Trophoblast cell (in vitro differentiated cells and primary cell): ENCODE measurements around the gene RAPGEF2.

Experiments
- DNase-seq, 2 donors: peaks; one replicate each; pipeline ENCODE4 v3.0.0-alpha.2; 2016
- H2AFZ ChIP-seq: 2 replicates; pipeline ENCODE4 v1.6.1; 2013; ENCODE audit warnings: low read length, moderate library complexity, mild to moderate bottlenecking; ENCODE audit not compliant: insufficient read depth, poor library complexity
- H2AK5ac ChIP-seq: 2 replicates; pipeline ENCODE4 v1.6.1; 2013; ENCODE audit warnings: mild to moderate bottlenecking, low read length
- H2BK120ac ChIP-seq: 2 replicates; pipeline ENCODE4 v1.6.1; 2013; ENCODE audit warnings: low read length, mild to moderate bottlenecking, moderate library complexity; ENCODE audit not compliant: insufficient read depth, poor library complexity
- H2BK12ac ChIP-seq: 2 replicates; pipeline ENCODE4 v1.6.1; 2013; ENCODE audit warnings: mild to moderate bottlenecking, low read length, moderate library complexity
- H2BK5ac ChIP-seq: 2 replicates; pipeline ENCODE4 v1.6.1; 2013; ENCODE audit warnings: low read length, low read depth, moderate library complexity, mild to moderate bottlenecking; ENCODE audit not compliant: poor library complexity
- H3K14ac ChIP-seq: 2 replicates; pipeline ENCODE4 v1.6.1; 2013; ENCODE audit warnings: mild to moderate bottlenecking, low read length
- H3K18ac ChIP-seq: 2 replicates; pipeline ENCODE4 v1.6.1; 2013; ENCODE audit warnings: mild to moderate bottlenecking, low read length
- H3K23ac ChIP-seq: 2 replicates; pipeline ENCODE4 v1.6.1; 2013; ENCODE audit warnings: low read length
- H3K27ac ChIP-seq: 2 replicates; pipeline ENCODE4 v1.5.1; 2013; ENCODE audit warnings: low read depth, mild to moderate bottlenecking, inconsistent platforms, low read length, moderate library complexity
- H3K27me3 ChIP-seq: 2 replicates; pipeline ENCODE4 v1.6.1; 2013; ENCODE audit warnings: inconsistent platforms, mild to moderate bottlenecking, low read length, moderate library complexity; ENCODE audit not compliant: insufficient read depth
- H3K36me3 ChIP-seq, 2 experiments: 1 replicate in 1 of 2; 2 replicates in 1 of 2; pipeline ENCODE4 v1.6.1; 2013; ENCODE audit warnings: low read length in 2 of 2, mild to moderate bottlenecking in 2 of 2, moderate library complexity in 1 of 2; ENCODE audit not compliant: insufficient read depth in 2 of 2, control insufficient read depth in 1 of 2
- H3K4ac ChIP-seq: 2 replicates; pipeline ENCODE4 v1.6.1; 2013; ENCODE audit warnings: low read depth, mild to moderate bottlenecking, low read length, moderate library complexity
- H3K4me1 ChIP-seq, 2 experiments: 1 replicate in 1 of 2; 2 replicates in 1 of 2; pipeline ENCODE4 v1.6.1; 2013; ENCODE audit warnings: low read length in 2 of 2, mild to moderate bottlenecking in 2 of 2, moderate library complexity in 1 of 2; ENCODE audit not compliant: insufficient read depth in 2 of 2, control insufficient read depth in 1 of 2
- H3K4me2 ChIP-seq: 2 replicates; pipeline ENCODE4 v1.6.1; 2013; ENCODE audit warnings: inconsistent platforms, mild to moderate bottlenecking, low read length, moderate library complexity
- H3K4me3 ChIP-seq: 2 replicates; pipeline ENCODE4 v1.5.1; 2013; ENCODE audit warnings: mild to moderate bottlenecking, low read depth, low read length, inconsistent platforms
- H3K79me1 ChIP-seq: one replicate; pipeline ENCODE4 v1.6.1; 2013; ENCODE audit warnings: low read length
- H3K79me2 ChIP-seq: 2 replicates; pipeline ENCODE4 v1.6.1; 2013; ENCODE audit warnings: low read length, mild to moderate bottlenecking; ENCODE audit not compliant: control insufficient read depth, insufficient read depth, poor library complexity
- H3K9ac ChIP-seq: 2 replicates; pipeline ENCODE4 v1.6.1; 2013; ENCODE audit warnings: mild to moderate bottlenecking, low read length
- H3K9me3 ChIP-seq: 2 replicates; pipeline ENCODE4 v1.6.1; 2013; ENCODE audit warnings: low read depth, mild to moderate bottlenecking, control low read depth, inconsistent platforms, low read length; ENCODE audit not compliant: insufficient read depth
- H4K12ac ChIP-seq: 2 replicates; pipeline ENCODE4 v1.6.1; 2013; ENCODE audit warnings: low read depth, mild to moderate bottlenecking, low read length, moderate library complexity
- H4K8ac ChIP-seq: 2 replicates; pipeline ENCODE4 v1.6.1; 2013; ENCODE audit warnings: low read depth, mild to moderate bottlenecking, low read length, moderate library complexity
- H4K91ac ChIP-seq: one replicate; pipeline ENCODE4 v1.6.1; 2013; ENCODE audit warnings: low read depth, mild to moderate bottlenecking, low read length, moderate library complexity
- WGBS: extraction: QIAGEN DNeasy Blood & Tissue Kit; methylation state at CpG from one replicate; pipeline ENCODE4 v1.1.7; 2013; ENCODE audit warnings: missing lambda C conversion rate; ENCODE audit not compliant: insufficient read length, insufficient coverage; ENCODE audit errors: extremely low coverage; 5-methylcytosine and 5-hydroxymethylcytosine counted together

The RAPGEF2 gene

DNA sequence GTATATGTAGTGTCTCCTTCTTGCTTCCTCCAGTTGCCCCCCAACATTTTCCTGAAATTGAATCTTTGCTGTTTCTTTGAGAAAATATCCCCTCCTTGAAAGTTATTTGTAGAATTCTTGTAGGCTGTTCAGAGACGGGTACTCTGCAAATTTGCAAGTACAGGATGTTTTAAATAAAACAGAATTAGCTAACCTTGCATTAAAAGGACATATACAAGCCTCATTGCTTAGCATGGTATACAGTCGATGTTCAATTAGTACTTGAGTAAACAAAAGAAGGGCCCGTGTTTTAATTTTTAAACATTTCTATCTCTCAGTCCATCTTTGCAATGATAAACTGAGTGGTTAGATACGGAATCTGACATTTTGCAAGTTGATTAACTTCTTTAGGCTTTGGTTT is 50.8 kb downstream of the RAPGEF2 start:
- no peak overlapping the region for H3K4ac ChIP-seq
- H3K9me3 ChIP-seq: no peaks in the 10 kb centered on the region
- H3K18ac ChIP-seq: no peak overlapping the region
- no peak overlapping the region for H4K91ac ChIP-seq
- no peak overlapping the region for H4K8ac ChIP-seq
- peaks cover 1% of the 10 kb centered on the region for H3K79me2 ChIP-seq
- H3K4me3 ChIP-seq: no peak overlapping the region
- H3K36me3 ChIP-seq: no peaks in the 10 kb centered on the region
- DNase-seq: no peak
- no peak overlapping the region for H3K9ac ChIP-seq
- H2AFZ ChIP-seq: no peak overlapping the region
- H2BK120ac ChIP-seq: no peak overlapping the region
- no peak overlapping the region for H4K12ac ChIP-seq
- no peaks in the 10 kb centered on the region for H3K79me1 ChIP-seq
- no peaks in the 10 kb centered on the region for H3K4me1 ChIP-seq
- no peak overlapping the region for H2BK5ac ChIP-seq
- no peak overlapping the region for H2BK12ac ChIP-seq
- no peak overlapping the region for H3K23ac ChIP-seq
- H3K4me2 ChIP-seq: no peak overlapping the region
- no peak overlapping the region for H3K27ac ChIP-seq
- H2AK5ac ChIP-seq: no peak overlapping the region
- WGBS: no CpG with 5 or more reads among the region's 4 CpGs
- no peak overlapping the region for H3K14ac ChIP-seq
- H3K27me3 ChIP-seq: no peaks in the 10 kb centered on the region

DNA sequence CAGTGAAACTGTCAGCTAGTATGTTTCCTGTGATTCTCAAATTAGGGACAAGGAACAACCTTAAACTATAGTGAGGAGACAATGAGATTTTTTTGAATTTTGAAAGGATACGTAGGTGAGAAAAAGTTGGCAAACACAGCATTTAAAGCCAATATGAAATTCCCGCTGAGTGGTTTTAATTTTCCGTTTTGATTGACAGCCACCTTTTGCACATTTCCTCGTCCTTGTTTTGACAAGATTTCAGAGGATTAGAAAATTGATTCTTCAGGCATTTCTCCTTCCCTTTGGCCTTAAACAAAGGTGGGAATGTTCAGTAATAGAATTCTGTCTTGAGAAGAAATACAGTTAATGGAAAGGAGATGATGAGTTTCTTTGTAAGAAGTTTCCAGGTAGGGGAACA is 52.2 kb downstream of the RAPGEF2 start:
- no peak for DNase-seq

DNA sequence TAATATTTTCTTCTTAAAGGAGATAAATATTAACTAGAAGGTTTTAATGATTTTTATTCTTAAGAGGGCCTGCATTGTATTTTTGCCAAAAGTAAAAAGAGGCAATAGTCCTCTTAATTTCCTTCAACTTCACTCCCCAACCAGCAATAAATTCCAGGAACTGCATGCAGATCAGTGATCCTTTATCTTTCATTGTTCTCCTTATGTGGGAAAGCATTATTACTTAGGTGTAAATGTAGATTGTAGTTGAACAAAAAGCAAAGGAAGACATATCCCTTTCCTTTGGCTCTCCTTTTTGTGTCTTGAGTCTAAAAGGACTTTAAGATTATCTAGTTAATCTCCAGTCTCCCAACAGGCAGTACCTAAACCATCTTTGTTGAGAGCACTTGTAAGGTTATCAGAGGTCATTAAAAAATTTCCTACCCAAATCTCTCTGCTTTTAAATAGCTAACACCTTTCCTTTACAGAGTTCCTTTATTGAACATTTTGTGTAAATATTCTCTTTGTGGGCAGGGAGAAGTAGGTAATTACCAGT is 55.3 kb downstream of the RAPGEF2 start:
- Histone ChIP-seq H2BK5ac (no peak overlapping the region), H2AFZ (no peak overlapping the region), H2AK5ac (no peak overlapping the region), H3K4me1 (no peaks in the 10 kb centered on the region), H4K91ac (no peak overlapping the region), H3K36me3 (no peaks in the 10 kb centered on the region), H4K8ac (no peak overlapping the region), H3K4me2 (no peak overlapping the region), H3K79me2 (peaks cover 2% of the 10 kb centered on the region), H3K27ac (no peak overlapping the region), H3K23ac (no peak overlapping the region), H4K12ac (no peak overlapping the region), H3K9me3 (no peaks in the 10 kb centered on the region), H3K27me3 (no peaks in the 10 kb centered on the region), H3K4me3 (no peak overlapping the region), H3K18ac (no peak overlapping the region), H2BK12ac (no peak overlapping the region), H3K9ac (no peak overlapping the region), H3K14ac (no peak overlapping the region), H3K79me1 (no peaks in the 10 kb centered on the region), H2BK120ac (no peak overlapping the region), H3K4ac (no peak overlapping the region)
- DNase-seq: no peak

More for the DNA sequence above, 52.2 kb downstream of the RAPGEF2 start:
- Histone ChIP-seq H4K91ac (no peak overlapping the region), H2BK5ac (no peak overlapping the region), H3K79me2 (peaks cover 1% of the 10 kb centered on the region), H2BK12ac (no peak overlapping the region), H4K8ac (no peak overlapping the region), H2BK120ac (no peak overlapping the region), H3K9ac (no peak overlapping the region), H3K14ac (no peak overlapping the region), H3K27me3 (no peaks in the 10 kb centered on the region), H4K12ac (no peak overlapping the region), H3K23ac (no peak overlapping the region), H3K79me1 (no peaks in the 10 kb centered on the region), H3K9me3 (no peaks in the 10 kb centered on the region), H3K18ac (no peak overlapping the region), H2AK5ac (no peak overlapping the region), H3K4me2 (no peak overlapping the region), H3K36me3 (no peaks in the 10 kb centered on the region), H3K4ac (no peak overlapping the region), H2AFZ (no peak overlapping the region), H3K4me3 (no peak overlapping the region), H3K27ac (no peak overlapping the region), H3K4me1 (no peaks in the 10 kb centered on the region)
- WGBS: no CpG with 5 or more reads among the region's 4 CpGs

DNA sequence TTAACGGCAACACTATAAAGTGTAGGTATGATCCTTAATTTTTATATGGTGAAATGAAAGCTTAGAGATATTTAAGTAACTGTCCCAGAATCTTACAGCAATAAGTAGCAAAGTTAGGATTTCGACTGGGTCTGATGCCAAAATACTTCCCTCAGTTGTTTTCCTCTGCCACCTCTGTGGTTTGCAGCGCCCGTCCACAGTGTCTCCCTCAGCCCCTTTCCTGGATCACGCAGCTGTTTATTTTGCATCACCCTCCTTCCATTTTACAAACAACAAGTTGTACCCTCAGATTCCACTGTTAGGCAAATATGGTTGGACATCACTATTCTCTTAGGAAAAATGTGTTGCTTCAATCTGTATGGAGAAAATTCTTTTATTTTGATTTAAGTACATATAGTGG is 56.1 kb downstream of the RAPGEF2 start:
- Histone ChIP-seq H4K12ac (no peak overlapping the region), H4K8ac (no peak overlapping the region), H3K14ac (no peak overlapping the region), H3K23ac (no peak overlapping the region), H3K79me1 (no peaks in the 10 kb centered on the region), H3K9ac (no peak overlapping the region), H4K91ac (no peak overlapping the region), H2AFZ (no peak overlapping the region), H3K4me2 (no peak overlapping the region), H3K36me3 (no peaks in the 10 kb centered on the region), H3K4me3 (no peak overlapping the region), H3K4me1 (no peaks in the 10 kb centered on the region), H2BK5ac (no peak overlapping the region), H3K9me3 (no peaks in the 10 kb centered on the region), H2BK12ac (no peak overlapping the region), H2AK5ac (no peak overlapping the region), H3K79me2 (peaks cover 2% of the 10 kb centered on the region), H3K4ac (no peak overlapping the region), H3K18ac (no peak overlapping the region), H3K27me3 (no peaks in the 10 kb centered on the region), H3K27ac (no peak overlapping the region), H2BK120ac (no peak overlapping the region)
- no peak for DNase-seq
- WGBS: no CpG with 5 or more reads among the region's 5 CpGs
